Progenitor cell of endocrine pancreas (in vitro differentiated cells): ENCODE data around the gene MBD3L3. TPM values are rescaled to one million over a fixed set of nuclear protein-coding genes. Genes with fewer than 3 reads are reported as not detected.
A peak's percentile ranks its signal among the peaks of the same experiment; 100 is the strongest.
"Not testable (repeated sequence)": the region's sequence is repeated elsewhere in the genome, so short reads cannot be mapped to it uniquely, and the experiment has no call there.

Experiments
- DNase-seq: peaks from one replicate; pipeline ENCODE4 v3.0.0; 2021; ENCODE audit warnings: low spot score; ENCODE audit not compliant: unreplicated experiment
- H3K27ac Mint-ChIP-seq: 2 replicates; pipeline ENCODE4 v1.8.0; 2021; ENCODE audit warnings: mild to moderate bottlenecking, moderate library complexity, mixed read lengths
- H3K27me3 Mint-ChIP-seq: 2 replicates; pipeline ENCODE4 v1.8.0; 2021; ENCODE audit warnings: mixed read lengths
- H3K36me3 Mint-ChIP-seq: 2 replicates; pipeline ENCODE4 v1.8.0; 2022; ENCODE audit warnings: mixed read lengths; ENCODE audit not compliant: insufficient read depth
- H3K4me1 Mint-ChIP-seq: 2 replicates; pipeline ENCODE4 v1.8.0; 2021; ENCODE audit warnings: low read depth, mixed read lengths
- H3K4me3 Mint-ChIP-seq: 2 replicates; pipeline ENCODE4 v1.8.0; 2021; ENCODE audit warnings: low read depth, mild to moderate bottlenecking, moderate library complexity, mixed read lengths
- H3K9me3 Mint-ChIP-seq: 2 replicates; pipeline ENCODE4 v1.8.0; 2021; ENCODE audit warnings: low read depth, mixed read lengths
- CTCF ChIP-seq: fragments of 200-600 bp; sonication (generic); IDR thresholded peaks from one replicate; pipeline ENCODE4 v1.5.0; 2021; ENCODE audit warnings: antibody characterized with exemption, mild to moderate bottlenecking; ENCODE audit not compliant: unreplicated experiment
- long read RNA-seq: library from polyadenylated mRNA; unstranded; transcript quantifications from one replicate; pipeline ENCODE4 v2.0.0, GENCODE V29; 2020
- total RNA-seq: library from RNA; stranded (reverse); gene quantifications from 2 replicates; pipeline ENCODE4 v1.2.1, GENCODE V29; 2021

The MBD3L3 gene
- not detected in 2 replicates for total RNA-seq
- long read RNA-seq, result 0 reads

GRCh38 chr19:7058576-7058975 is at the start of gene MBD3L3:
Gene MBD3L3, minus strand, starts transcription at chr19:7058676. Its CDS starts 71 bp downstream, at chr19:7058605.
- H3K27ac Mint-ChIP-seq, H3K9me3 Mint-ChIP-seq, H3K4me1 Mint-ChIP-seq, H3K4me3 Mint-ChIP-seq, H3K27me3 Mint-ChIP-seq, H3K36me3 Mint-ChIP-seq, DNase-seq: not testable (repeated sequence)

- no peak overlapping the region for H3K4me3 Mint-ChIP-seq
- no peaks in the 10 kb centered on the region for H3K36me3 Mint-ChIP-seq
- no peaks in the 10 kb centered on the region for H3K27me3 Mint-ChIP-seq
- DNase-seq, result no peak
- TF ChIP-seq CTCF, result no peak
- H3K27ac Mint-ChIP-seq, result no peak overlapping the region
- H3K9me3 Mint-ChIP-seq, result no peaks in the 10 kb centered on the region
- peaks cover 10% of the 10 kb centered on the region for H3K4me1 Mint-ChIP-seq
These were observed 48.5 kb upstream of the MBD3L3 start for GRCh38 chr19:7106711-7107657.

DNA sequence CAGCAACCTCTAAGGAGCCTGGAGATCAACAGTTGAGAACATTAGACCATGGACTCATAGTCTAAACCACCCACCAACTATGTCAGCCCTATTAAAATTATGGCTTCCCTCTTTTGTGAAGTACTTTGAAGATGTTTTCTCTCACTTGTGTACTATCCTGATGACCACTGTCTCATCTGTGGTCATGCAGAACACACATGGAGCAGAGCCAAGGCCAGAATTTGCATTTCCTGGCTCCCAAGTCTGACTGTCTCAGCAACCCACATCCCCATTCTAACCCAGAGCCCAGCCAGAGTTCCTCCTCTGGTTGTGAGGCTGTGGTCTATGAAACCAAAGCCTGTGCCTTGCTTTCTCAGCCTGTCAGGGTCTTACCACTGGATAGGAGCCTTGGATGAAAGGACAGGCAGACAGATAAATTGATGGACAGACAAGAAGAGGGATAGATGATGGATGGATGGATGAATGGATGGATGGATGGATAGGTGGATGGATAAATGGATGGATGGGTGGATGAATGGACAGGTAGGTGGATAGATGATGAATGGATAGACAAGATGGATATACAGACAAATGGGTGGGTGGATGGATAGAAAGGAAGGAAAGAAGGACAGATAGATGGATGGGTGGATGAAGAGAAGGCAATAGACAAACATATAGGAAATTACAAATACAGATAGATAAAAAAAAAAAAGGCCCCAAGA is 46.4 kb upstream of the MBD3L3 start:
- Mint-ChIP-seq H3K4me1 (peaks cover 27% of the 10 kb centered on the region), H3K4me3 (no peak overlapping the region), H3K36me3 (no peaks in the 10 kb centered on the region), H3K9me3 (no peaks in the 10 kb centered on the region), H3K27me3 (no peaks in the 10 kb centered on the region), H3K27ac (no peak overlapping the region)
- no peak for TF ChIP-seq CTCF
- DNase-seq, result no peak

DNA sequence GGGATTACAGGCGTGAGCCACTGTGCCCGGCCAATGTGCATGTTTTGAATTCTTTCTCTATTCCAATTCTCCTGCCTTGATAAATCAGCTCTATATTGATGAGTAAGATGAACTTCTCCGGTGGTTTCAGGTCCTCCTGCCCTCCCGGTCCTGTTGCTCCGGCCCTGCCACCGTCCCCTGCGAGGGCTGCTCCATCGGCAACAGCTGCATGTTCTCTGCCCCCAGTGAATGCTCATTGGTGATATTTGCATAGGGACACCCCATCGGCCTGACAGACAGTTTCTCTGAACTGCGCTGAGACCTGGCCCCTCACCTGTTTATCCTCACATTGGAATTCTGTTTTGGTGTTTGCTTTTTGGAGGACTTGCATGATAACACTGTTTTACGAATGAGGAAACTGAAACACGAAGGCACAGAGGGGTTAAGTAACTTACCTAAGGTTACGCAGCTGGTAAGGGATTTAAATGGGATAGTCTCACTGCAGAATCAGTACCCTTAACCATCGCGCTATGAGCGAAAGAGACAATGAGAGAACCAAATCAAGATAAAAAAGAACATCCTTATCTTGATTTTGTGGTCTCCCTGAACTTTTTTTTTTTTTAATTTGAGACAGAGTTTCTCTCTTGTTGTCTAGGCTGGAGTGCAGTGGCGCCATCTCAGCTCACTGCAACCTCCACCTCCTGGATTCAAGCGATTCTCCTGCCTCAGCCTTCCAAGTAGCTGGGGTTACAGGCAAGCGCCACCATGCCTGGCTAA is 43.2 kb upstream of the MBD3L3 start:
- Mint-ChIP-seq H3K36me3 (peaks cover 9% of the 10 kb centered on the region), H3K4me1 (peaks cover 30% of the 10 kb centered on the region), H3K9me3 (peaks cover 12% of the 10 kb centered on the region), H3K27ac (peak overlapping the region; percentile 91), H3K4me3 (peak overlapping the region; percentile 54), H3K27me3 (no peaks in the 10 kb centered on the region)
- DNase-seq, result no peak
- no peak for TF ChIP-seq CTCF

DNA sequence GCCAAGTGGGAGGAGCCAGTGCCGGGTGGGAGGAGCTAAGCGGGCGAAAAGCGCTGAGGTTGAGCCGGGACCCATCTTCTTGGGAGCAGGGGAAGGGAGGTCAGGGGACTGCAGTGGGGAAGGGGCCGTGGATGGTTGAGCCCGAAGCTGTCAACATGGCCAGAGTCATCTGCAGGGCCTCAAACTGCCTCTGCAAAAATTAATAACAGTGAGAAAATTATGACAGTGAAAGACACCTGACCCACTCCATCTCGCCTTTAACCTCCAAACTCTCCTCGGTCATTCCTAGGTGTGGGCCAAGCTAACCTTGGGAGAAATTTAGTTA is 41.1 kb upstream of the MBD3L3 start:
- Mint-ChIP-seq H3K27ac (peak overlapping the region; percentile 96), H3K27me3 (no peaks in the 10 kb centered on the region), H3K36me3 (peaks cover 22% of the 10 kb centered on the region), H3K9me3 (peaks cover 24% of the 10 kb centered on the region), H3K4me1 (peaks cover 30% of the 10 kb centered on the region), H3K4me3 (peak overlapping the region; percentile 91)
- TF ChIP-seq CTCF, result no peak
- DNase-seq, result peak; percentile 75
